GM12878 (cell line): Measurements from ENCODE around the gene CD72. TPM values are rescaled to one million over a fixed set of nuclear protein-coding genes. Genes with fewer than 3 reads are reported as not detected.

Experiments
- BHLHE40 ChIP-seq, 2 experiments: fragments of 450-650 bp in 1 of 2; IDR thresholded peaks; 2 replicates each; pipeline ENCODE4 v1.6.1; 2011 to 2017; ENCODE audit warnings: low read depth in 2 of 2, borderline replicate concordance in 1 of 2, improper control_type of control experiment in 1 of 2, low read length in 1 of 2, mild to moderate bottlenecking in 1 of 2
- CBFB ChIP-seq: IDR thresholded peaks from 2 replicates; pipeline ENCODE4 v1.6.1; 2016; ENCODE audit warnings: antibody characterized with exemption, low read depth
- CHD2 ChIP-seq: IDR thresholded peaks from 2 replicates; pipeline ENCODE4 v1.6.1; 2011; ENCODE audit warnings: low read depth, low read length, improper control_type of control experiment, borderline replicate concordance
- E2F8 ChIP-seq: fragments of 450-650 bp; IDR thresholded peaks from 2 replicates; pipeline ENCODE4 v1.6.1; 2018; ENCODE audit warnings: mild to moderate bottlenecking, low read depth, moderate library complexity; ENCODE audit not compliant: partially characterized antibody
- ETV6 ChIP-seq, 2 experiments: fragments of 450-650 bp in 1 of 2; IDR thresholded peaks in 1 of 2; conservative IDR thresholded peaks in 1 of 2; 2 replicates each; pipeline ENCODE4 v1.6.1; 2014; ENCODE audit warnings: antibody characterized with exemption in 1 of 2, borderline replicate concordance in 1 of 2, low read depth in 1 of 2, mild to moderate bottlenecking in 1 of 2, moderate library complexity in 1 of 2
- EZH2 ChIP-seq: IDR thresholded peaks from 2 replicates; pipeline ENCODE4 v1.6.1; 2012; ENCODE audit warnings: low read depth, mild to moderate bottlenecking, control low read depth, inconsistent platforms, low read length, borderline replicate concordance; ENCODE audit not compliant: control insufficient read depth
- NFXL1 ChIP-seq: fragments of 450-650 bp; IDR thresholded peaks from 2 replicates; pipeline ENCODE4 v1.6.1; 2017; ENCODE audit warnings: antibody characterized with exemption, mild to moderate bottlenecking, borderline replicate concordance
- PAX8 ChIP-seq: fragments of 450-650 bp; IDR thresholded peaks from 2 replicates; pipeline ENCODE4 v1.6.1; 2017; ENCODE audit warnings: mild to moderate bottlenecking, moderate library complexity
- RUNX3 ChIP-seq: IDR thresholded peaks from 2 replicates; pipeline ENCODE4 v1.6.1; 2012; ENCODE audit warnings: low read length, inconsistent platforms
- SIN3A ChIP-seq: IDR thresholded peaks from 2 replicates; pipeline ENCODE4 v1.6.1; 2012; ENCODE audit warnings: low read depth, low read length, improper control_type of control experiment
- SMAD1 ChIP-seq: fragments of 450-650 bp; IDR thresholded peaks from 2 replicates; pipeline ENCODE4 v1.6.1; 2018; ENCODE audit warnings: mild to moderate bottlenecking, low read depth; ENCODE audit not compliant: partially characterized antibody
- SMAD5 ChIP-seq: IDR thresholded peaks from 2 replicates; pipeline ENCODE4 v1.6.1; 2016; ENCODE audit warnings: antibody characterized with exemption, low read depth
- SUZ12 ChIP-seq: fragments of 200-600 bp; sonication (generic); IDR thresholded peaks from one replicate; pipeline ENCODE4 v1.6.1; 2018; ENCODE audit warnings: antibody characterized with exemption, mild to moderate bottlenecking; ENCODE audit not compliant: unreplicated experiment
- YBX1 ChIP-seq: fragments of 450-650 bp; IDR thresholded peaks from 2 replicates; pipeline ENCODE4 v1.6.1; 2016; ENCODE audit warnings: antibody characterized with exemption
- ZBTB4 ChIP-seq: fragments of 450-650 bp; formaldehyde crosslinking; IDR thresholded peaks from 2 replicates; pipeline ENCODE4 v1.4.0; 2022; ENCODE audit warnings: mild to moderate bottlenecking, moderate library complexity
- ZNF24 ChIP-seq: fragments of 450-650 bp; IDR thresholded peaks from 2 replicates; pipeline ENCODE4 v1.6.1; 2017; ENCODE audit warnings: antibody characterized with exemption, mild to moderate bottlenecking
- ZNF687 ChIP-seq: fragments of 450-650 bp; IDR thresholded peaks from 2 replicates; pipeline ENCODE4 v1.6.1; 2017; ENCODE audit warnings: mild to moderate bottlenecking, moderate library complexity
- polyA plus RNA-seq, 11 experiments: library from polyadenylated mRNA; depleted of rRNA in 4 of 11; unstranded in 6 of 11; stranded (reverse) in 5 of 11; fragments of >200 nt; fragmentation: Nextera tagmentation in 4 of 11; fragmentation: Illumina TruSeq in 1 of 11; extraction: Ambion mirVana in 4 of 11; extraction: Trizol in 1 of 11; gene quantifications; 1 replicate in 1 of 11; 2 replicates in 10 of 11; pipeline versions ENCODE4 v1.2.1 to v1.2.3, GENCODE V29; 2011 to 2016; ENCODE audit warnings: inconsistent platforms in 2 of 11, missing spikeins in 2 of 11, low read depth in 1 of 11
- total RNA-seq, 4 experiments: library from RNA; depleted of rRNA in 3 of 4; stranded (reverse); fragments of >200 nt in 3 of 4; fragmentation: Illumina TruSeq in 1 of 4; extraction: Trizol in 1 of 4; gene quantifications; 2 replicates each; pipeline versions ENCODE4 v1.2.1 to v1.2.3, GENCODE V29; 2013 to 2021

CD72 gene
- total and polyA plus RNA-seq, 10 of the 15 experiments (the other 5 are each of a cell fraction or from before 2014, with no cell fraction given), result 2.1 to 14.2 (median 4.4) TPM

DNA sequence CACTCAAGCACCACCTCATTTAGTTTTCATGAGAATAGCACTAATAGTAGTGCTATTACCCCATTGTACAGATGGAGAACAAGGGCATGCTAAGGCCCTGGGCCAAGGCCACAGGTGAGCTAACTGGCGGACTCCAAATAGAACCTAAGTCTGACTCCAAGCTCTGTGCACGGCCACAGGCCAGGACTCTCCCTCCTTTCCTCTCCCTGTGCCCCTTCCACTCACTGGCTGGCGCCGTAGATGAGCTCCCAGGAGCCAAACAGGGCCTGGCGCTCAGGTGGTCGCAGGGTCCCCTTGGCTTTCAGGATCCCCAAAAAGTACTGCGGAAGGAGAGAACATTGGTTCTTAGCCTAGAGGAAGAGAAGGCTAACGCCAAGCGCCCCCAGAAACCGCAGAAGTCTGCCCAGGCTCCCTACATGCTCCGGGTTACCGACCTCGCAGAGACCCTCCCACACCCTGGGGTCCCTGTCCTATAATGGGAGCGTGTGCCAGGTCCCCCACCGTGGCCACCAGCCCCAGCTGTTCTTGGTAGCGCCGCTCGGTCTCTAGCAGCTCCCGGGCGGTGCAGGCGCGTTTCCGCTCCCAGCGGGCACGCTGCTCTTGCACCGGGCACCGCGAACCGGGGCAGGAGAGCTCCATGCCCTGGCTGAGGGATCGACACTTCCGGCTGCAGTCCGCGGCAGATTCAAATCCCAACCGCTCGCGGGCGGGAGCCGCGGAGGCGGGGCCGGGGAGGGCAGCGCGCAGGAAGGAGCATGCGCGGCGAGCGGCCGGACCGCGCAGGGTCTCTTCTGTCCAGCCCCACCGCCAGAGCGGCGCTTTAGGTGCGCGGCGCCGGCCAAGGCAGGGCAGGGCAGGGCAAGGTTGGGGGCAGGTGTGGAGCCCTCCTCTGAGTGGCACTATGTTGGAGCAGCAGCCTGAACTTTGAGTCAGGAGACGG is 46.6 kb upstream of the CD72 start, which contains the start of gene ARHGEF39 (continued):
- TF ChIP-seq ETV6 (conservative IDR thresholded peaks at IDR 0.05 in 1 of 2, IDR thresholded peaks at IDR 0.05 in 1 of 2; ENCODE audit: borderline replicate concordance in 1 of 2, low read depth in 1 of 2) (no peak), ZBTB4 (CRISPR knock-in tag) (no peak), SUZ12 (no peak), BHLHE40 (IDR thresholded peaks at IDR 0.05; ENCODE audit: borderline replicate concordance in 1 of 2, low read depth in 2 of 2, low read length in 1 of 2) (peak in 1 of 2 experiments; percentile 50; a peak in 2 of 4 replicates), SIN3A (peak; percentile 95), SMAD5 (no peak), YBX1 (no peak), PAX8 (no peak), SMAD1 (no peak), EZH2 (no peak), CHD2 (peak; percentile 42; the same call in 1 of the 2 replicates), NFXL1 (no peak), ZNF24 (no peak), ZNF687 (0 out of 2 replicates have a peak, but pooled peaks have one; percentile 31), E2F8 (no peak), RUNX3 (no peak), CBFB (no peak)
